GM10266 (cell line): Measurements from ENCODE around the gene PLA2G2D.
A peak's percentile ranks its signal among the peaks of the same experiment; 100 is the strongest.

Source experiments
- DNase-seq: peaks from one replicate; pipeline ENCODE4 v3.0.0; 2012; ENCODE audit errors: extremely low spot score
- TF ChIP-seq, protein P1 (sequence below): IDR thresholded peaks from 2 replicates; pipeline ENCODE4 v1.5.1; 2012; ENCODE audit warnings: mild to moderate bottlenecking, low read depth; ENCODE audit not compliant: control insufficient read depth, insufficient read depth; ENCODE audit errors: missing control alignments

The PLA2G2D gene

GRCh38 chr1:20102875-20103274, 16.5 kb downstream of the PLA2G2D start:
- DNase-seq: no peak
- TF ChIP-seq, protein P1, sequence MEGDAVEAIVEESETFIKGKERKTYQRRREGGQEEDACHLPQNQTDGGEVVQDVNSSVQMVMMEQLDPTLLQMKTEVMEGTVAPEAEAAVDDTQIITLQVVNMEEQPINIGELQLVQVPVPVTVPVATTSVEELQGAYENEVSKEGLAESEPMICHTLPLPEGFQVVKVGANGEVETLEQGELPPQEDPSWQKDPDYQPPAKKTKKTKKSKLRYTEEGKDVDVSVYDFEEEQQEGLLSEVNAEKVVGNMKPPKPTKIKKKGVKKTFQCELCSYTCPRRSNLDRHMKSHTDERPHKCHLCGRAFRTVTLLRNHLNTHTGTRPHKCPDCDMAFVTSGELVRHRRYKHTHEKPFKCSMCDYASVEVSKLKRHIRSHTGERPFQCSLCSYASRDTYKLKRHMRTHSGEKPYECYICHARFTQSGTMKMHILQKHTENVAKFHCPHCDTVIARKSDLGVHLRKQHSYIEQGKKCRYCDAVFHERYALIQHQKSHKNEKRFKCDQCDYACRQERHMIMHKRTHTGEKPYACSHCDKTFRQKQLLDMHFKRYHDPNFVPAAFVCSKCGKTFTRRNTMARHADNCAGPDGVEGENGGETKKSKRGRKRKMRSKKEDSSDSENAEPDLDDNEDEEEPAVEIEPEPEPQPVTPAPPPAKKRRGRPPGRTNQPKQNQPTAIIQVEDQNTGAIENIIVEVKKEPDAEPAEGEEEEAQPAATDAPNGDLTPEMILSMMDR: no peak

DNA sequence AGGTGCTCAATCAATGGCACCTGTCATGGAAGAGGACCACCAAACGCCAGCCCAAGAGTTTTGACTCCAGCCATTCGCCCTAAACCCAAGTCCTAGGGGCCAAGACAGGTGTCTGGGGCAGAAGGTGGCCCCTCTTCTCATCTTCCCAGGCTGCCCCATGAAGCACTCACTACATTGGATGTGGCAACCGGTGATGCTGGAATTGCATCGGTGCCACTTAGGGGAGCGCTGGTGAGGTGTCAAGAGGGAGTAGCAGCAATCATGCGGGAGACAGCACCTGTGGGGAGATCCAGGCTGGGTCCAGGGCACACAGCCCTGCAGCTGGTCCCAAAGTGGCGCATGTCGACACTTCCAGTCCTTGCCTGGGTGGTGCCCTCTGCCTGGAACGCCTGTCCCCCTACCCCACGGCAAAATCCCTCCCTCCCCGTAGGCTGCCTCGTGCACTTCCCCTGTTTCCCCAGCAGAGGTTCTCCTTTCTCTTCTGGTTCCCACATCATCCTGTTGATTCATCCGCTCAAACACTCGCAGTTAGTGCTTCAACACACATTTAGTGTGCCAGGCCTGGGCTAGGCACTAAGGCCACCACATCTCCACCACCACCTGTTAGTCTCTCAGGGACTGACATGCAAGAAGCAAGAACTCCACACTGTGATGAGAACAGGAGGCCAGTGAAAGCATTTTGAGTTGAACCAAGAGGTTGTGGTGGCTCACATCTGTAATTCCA, 18.5 kb downstream of the PLA2G2D start:
- TF ChIP-seq, protein P1: peak; percentile 81
- DNase-seq: peak; percentile 59

GRCh38 chr1:20099533-20099932, 19.8 kb downstream of the PLA2G2D start:
- TF ChIP-seq, protein P1: no peak
- no peak for DNase-seq

- DNase-seq: no peak
Measured at GRCh38 chr1:20096840-20097447, 22.4 kb downstream of the PLA2G2D start.

DNA sequence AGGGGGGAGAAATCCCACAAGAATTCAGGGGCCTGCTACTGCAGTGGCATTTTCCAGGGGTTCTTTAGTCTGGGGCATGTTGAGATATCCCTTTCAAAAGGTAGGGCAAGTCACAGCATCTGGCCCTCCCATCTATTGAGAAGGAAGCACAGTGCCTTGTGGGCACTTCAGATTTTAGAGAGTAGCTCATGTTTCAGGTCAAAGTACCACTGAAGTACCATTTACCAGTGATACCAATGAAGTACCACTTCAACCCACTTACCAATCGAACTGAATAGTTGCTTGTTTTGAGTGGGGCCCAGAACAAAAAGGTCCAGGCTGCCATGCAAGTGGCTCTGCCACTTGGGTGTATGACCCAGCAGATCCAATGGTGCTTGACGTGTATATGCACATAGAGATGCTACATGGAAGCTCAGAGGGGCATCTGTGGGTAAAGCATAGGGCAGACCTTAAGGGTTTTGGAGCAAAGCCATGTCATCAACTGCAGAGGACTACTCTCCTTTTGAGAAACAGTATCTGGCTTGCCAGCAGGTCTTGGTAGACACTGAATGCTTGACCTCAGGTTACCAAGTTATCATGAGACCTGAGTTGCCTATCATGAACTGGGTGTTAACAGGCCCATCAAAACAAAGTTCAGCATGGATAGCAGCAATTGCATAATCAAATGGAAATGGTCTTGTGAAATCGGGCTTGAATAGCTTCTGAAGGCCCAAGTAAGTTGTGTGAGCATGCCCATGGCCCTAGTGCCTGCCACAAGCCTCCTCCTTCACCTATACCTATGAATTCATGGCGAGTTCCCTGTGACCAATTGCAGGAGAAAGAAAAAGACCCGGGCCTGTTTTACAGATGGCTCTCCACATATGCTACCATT, 23.5 kb downstream of the PLA2G2D start:
- TF ChIP-seq, protein P1: no peak
- no peak for DNase-seq

More at GRCh38 chr1:20096840-20097447, 22.4 kb downstream of the PLA2G2D start:
- TF ChIP-seq, protein P1: no peak

- TF ChIP-seq, protein P1: no peak
- no peak for DNase-seq
Measured at GRCh38 chr1:20093940-20094391, 25.4 kb downstream of the PLA2G2D start.
